HEK293 (cell line): ENCODE measurements around the gene ACTL8.

Experiments
- CTCF ChIA-PET: fragments of 350-600 bp; formaldehyde crosslinking; extraction: SDS; loops from one replicate; lab custom pipeline; 2021; ENCODE audit warnings: antibody characterized with exemption; lab: Yijun Ruan, JAX
- POLR2A ChIA-PET: fragments of 300-600 bp; formaldehyde crosslinking; extraction: SDS; loops from one replicate; lab custom pipeline; 2020; ENCODE audit warnings: antibody characterized with exemption, inconsistent platforms; lab: Yijun Ruan, JAX
- H3K27ac ChIP-seq: fragments of 200-500 bp; sonication (Bioruptor generic); 2 replicates; pipeline ENCODE4 v1.5.1; 2014; ENCODE audit warnings: low read depth, low read length, control low read depth, inconsistent platforms; ENCODE audit errors: extremely low read depth
- H3K36me3 ChIP-seq, 2 experiments: fragments of 200-500 bp in 1 of 2; sonication (Bioruptor generic) in 1 of 2; 1 replicate in 1 of 2; 2 replicates in 1 of 2; pipeline ENCODE4 v1.5.1; 2014 to 2017; ENCODE audit warnings: inconsistent platforms in 2 of 2, low read length in 2 of 2; ENCODE audit not compliant: control insufficient read depth in 2 of 2, insufficient read depth in 1 of 2
- H3K4me1 ChIP-seq: fragments of 200-500 bp; sonication (Bioruptor generic); 2 replicates; pipeline ENCODE4 v1.5.1; 2014; ENCODE audit warnings: mild to moderate bottlenecking, low read length, inconsistent platforms; ENCODE audit not compliant: control insufficient read depth, insufficient read depth
- H3K4me3 ChIP-seq: 2 replicates; pipeline ENCODE4 v1.5.1; 2011; ENCODE audit warnings: low read depth, mild to moderate bottlenecking, control low read depth, low read length, moderate library complexity
- H3K9me3 ChIP-seq: fragments of 200-500 bp; sonication (Bioruptor generic); 2 replicates; pipeline ENCODE4 v1.5.1; 2014; ENCODE audit warnings: low read depth, low read length, inconsistent platforms; ENCODE audit not compliant: control insufficient read depth, insufficient read depth
- BCL6B ChIP-seq: fragments of 450-650 bp; formaldehyde crosslinking; IDR thresholded peaks from 2 replicates; pipeline ENCODE4 v1.5.1; 2017; ENCODE audit warnings: missing biosample characterization, missing genetic modification characterization
- EGR2 ChIP-seq: fragments of 450-650 bp; formaldehyde crosslinking; IDR thresholded peaks from 2 replicates; pipeline ENCODE4 v1.5.1; 2016; ENCODE audit warnings: low read depth, missing biosample characterization, missing genetic modification characterization
- GLI4 ChIP-seq: fragments of 450-650 bp; formaldehyde crosslinking; IDR thresholded peaks from 2 replicates; pipeline ENCODE4 v1.5.1; 2016; ENCODE audit warnings: missing biosample characterization, missing genetic modification characterization
- GLIS1 ChIP-seq: fragments of 450-650 bp; formaldehyde crosslinking; IDR thresholded peaks from 2 replicates; pipeline ENCODE4 v1.5.1; 2016; ENCODE audit warnings: missing biosample characterization, missing genetic modification characterization
- IKZF3 ChIP-seq: fragments of 450-650 bp; IDR thresholded peaks from 2 replicates; pipeline ENCODE4 v1.5.0; 2018; ENCODE audit warnings: missing biosample characterization, mild to moderate bottlenecking, missing genetic modification characterization, moderate library complexity
- KLF10 ChIP-seq: fragments of 450-650 bp; IDR thresholded peaks from 2 replicates; pipeline ENCODE4 v1.5.1; 2018; ENCODE audit warnings: missing biosample characterization, mild to moderate bottlenecking, missing genetic modification characterization
- PRDM1 ChIP-seq: fragments of 450-650 bp; formaldehyde crosslinking; IDR thresholded peaks from 2 replicates; pipeline ENCODE4; 2016; ENCODE audit warnings: missing biosample characterization, missing genetic modification characterization
- YY1 ChIP-seq: fragments of 450-650 bp; formaldehyde crosslinking; IDR thresholded peaks from 2 replicates; pipeline ENCODE4 v1.5.1; 2018; ENCODE audit warnings: missing biosample characterization, missing genetic modification characterization
- ZFHX2 ChIP-seq: fragments of 450-650 bp; formaldehyde crosslinking; conservative IDR thresholded peaks from 2 replicates; pipeline ENCODE4 v1.5.1; 2016; ENCODE audit warnings: missing biosample characterization, missing genetic modification characterization
- ZIC2 ChIP-seq: fragments of 450-650 bp; formaldehyde crosslinking; IDR thresholded peaks from 2 replicates; pipeline ENCODE4 v1.5.1; 2016; ENCODE audit warnings: missing biosample characterization, missing genetic modification characterization
- ZNF138 ChIP-seq: fragments of 450-650 bp; formaldehyde crosslinking; IDR thresholded peaks from 2 replicates; pipeline ENCODE4 v1.5.1; 2016; ENCODE audit warnings: missing biosample characterization, missing genetic modification characterization, borderline replicate concordance
- ZNF184 ChIP-seq: fragments of 450-650 bp; IDR thresholded peaks from 2 replicates; pipeline ENCODE4 v1.5.1; 2018; ENCODE audit warnings: missing biosample characterization, mild to moderate bottlenecking, missing genetic modification characterization
- ZNF366 ChIP-seq: fragments of 450-650 bp; formaldehyde crosslinking; conservative IDR thresholded peaks from 2 replicates; pipeline ENCODE4 v1.5.1; 2016; ENCODE audit warnings: missing biosample characterization, missing genetic modification characterization
- ZNF473 ChIP-seq: fragments of 450-650 bp; formaldehyde crosslinking; IDR thresholded peaks from 2 replicates; pipeline ENCODE4 v1.5.1; 2017; ENCODE audit warnings: missing biosample characterization, missing genetic modification characterization
- ZNF544 ChIP-seq: fragments of 450-650 bp; formaldehyde crosslinking; IDR thresholded peaks from 2 replicates; pipeline ENCODE4 v1.5.0; 2017; ENCODE audit warnings: missing biosample characterization, missing genetic modification characterization
- ZNF560 ChIP-seq: fragments of 450-650 bp; formaldehyde crosslinking; IDR thresholded peaks from 2 replicates; pipeline ENCODE4 v1.5.1; 2017; ENCODE audit warnings: missing biosample characterization, missing genetic modification characterization, borderline replicate concordance
- ZNF629 ChIP-seq: fragments of 450-650 bp; formaldehyde crosslinking; IDR thresholded peaks from 2 replicates; pipeline ENCODE4 v1.5.1; 2017; ENCODE audit warnings: missing biosample characterization, missing genetic modification characterization
- ZNF654 ChIP-seq: fragments of 450-650 bp; formaldehyde crosslinking; IDR thresholded peaks from 2 replicates; pipeline ENCODE4 v1.5.1; 2016; ENCODE audit warnings: low read depth, missing biosample characterization, missing genetic modification characterization
- ZNF792 ChIP-seq: fragments of 450-650 bp; formaldehyde crosslinking; IDR thresholded peaks from 2 replicates; pipeline ENCODE4 v1.5.1; 2016; ENCODE audit warnings: missing biosample characterization, missing genetic modification characterization
- ZXDB ChIP-seq: fragments of 450-650 bp; formaldehyde crosslinking; IDR thresholded peaks from 2 replicates; pipeline ENCODE4 v1.5.1; 2016; ENCODE audit warnings: missing biosample characterization, missing genetic modification characterization
- TF ChIP-seq, protein P1 (sequence below): fragments of 450-650 bp; formaldehyde crosslinking; IDR thresholded peaks from 2 replicates; pipeline ENCODE4 v1.5.1; 2016; ENCODE audit warnings: missing biosample characterization, missing genetic modification characterization
- TF ChIP-seq, protein P2 (sequence below): fragments of 450-650 bp; formaldehyde crosslinking; IDR thresholded peaks from 2 replicates; pipeline ENCODE4 v1.5.1; 2016; ENCODE audit warnings: missing biosample characterization, missing genetic modification characterization

ACTL8 gene

DNA sequence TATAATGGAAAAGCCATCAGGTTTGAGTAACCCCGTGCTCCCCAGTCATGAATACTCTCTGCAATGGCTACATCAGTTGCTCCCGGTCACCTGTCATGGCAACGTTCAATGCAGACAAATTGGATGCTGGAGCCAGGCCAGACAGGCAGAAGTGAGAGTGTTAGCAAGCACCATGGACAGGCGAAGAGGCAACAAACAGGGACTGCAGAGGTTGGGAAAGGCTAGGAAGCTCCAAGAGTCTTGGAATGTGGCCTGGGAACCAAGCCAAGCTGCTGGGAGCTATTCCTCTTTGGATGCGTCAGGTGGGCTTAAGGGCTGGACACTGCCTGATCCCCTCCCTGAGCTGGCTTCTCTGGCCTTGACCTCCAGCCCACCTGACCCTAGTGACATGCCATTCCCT lies 102.9 kb downstream of the ACTL8 start:
- Histone ChIP-seq H3K4me3 (no peak overlapping the region), H3K36me3 (no peaks in the 10 kb centered on the region), H3K27ac (no peak overlapping the region), H3K4me1 (no peaks in the 10 kb centered on the region), H3K9me3 (no peaks in the 10 kb centered on the region)
- POLR2A ChIA-PET: interaction anchor here (0.5 kb wide), 1 partner anchor 320 kb away, joined by 8 read pairs; no protein-coding TSS in a partner anchor
- TF ChIP-seq, protein P1, sequence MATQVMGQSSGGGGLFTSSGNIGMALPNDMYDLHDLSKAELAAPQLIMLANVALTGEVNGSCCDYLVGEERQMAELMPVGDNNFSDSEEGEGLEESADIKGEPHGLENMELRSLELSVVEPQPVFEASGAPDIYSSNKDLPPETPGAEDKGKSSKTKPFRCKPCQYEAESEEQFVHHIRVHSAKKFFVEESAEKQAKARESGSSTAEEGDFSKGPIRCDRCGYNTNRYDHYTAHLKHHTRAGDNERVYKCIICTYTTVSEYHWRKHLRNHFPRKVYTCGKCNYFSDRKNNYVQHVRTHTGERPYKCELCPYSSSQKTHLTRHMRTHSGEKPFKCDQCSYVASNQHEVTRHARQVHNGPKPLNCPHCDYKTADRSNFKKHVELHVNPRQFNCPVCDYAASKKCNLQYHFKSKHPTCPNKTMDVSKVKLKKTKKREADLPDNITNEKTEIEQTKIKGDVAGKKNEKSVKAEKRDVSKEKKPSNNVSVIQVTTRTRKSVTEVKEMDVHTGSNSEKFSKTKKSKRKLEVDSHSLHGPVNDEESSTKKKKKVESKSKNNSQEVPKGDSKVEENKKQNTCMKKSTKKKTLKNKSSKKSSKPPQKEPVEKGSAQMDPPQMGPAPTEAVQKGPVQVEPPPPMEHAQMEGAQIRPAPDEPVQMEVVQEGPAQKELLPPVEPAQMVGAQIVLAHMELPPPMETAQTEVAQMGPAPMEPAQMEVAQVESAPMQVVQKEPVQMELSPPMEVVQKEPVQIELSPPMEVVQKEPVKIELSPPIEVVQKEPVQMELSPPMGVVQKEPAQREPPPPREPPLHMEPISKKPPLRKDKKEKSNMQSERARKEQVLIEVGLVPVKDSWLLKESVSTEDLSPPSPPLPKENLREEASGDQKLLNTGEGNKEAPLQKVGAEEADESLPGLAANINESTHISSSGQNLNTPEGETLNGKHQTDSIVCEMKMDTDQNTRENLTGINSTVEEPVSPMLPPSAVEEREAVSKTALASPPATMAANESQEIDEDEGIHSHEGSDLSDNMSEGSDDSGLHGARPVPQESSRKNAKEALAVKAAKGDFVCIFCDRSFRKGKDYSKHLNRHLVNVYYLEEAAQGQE (tag by site-specific recombination): 0 out of 2 replicates have a peak, but pooled peaks have one; percentile 27
- TF ChIP-seq PRDM1 (tag by site-specific recombination) (no peak), YY1 (no peak), ZNF792 (tag by site-specific recombination) (no peak), BCL6B (tag by site-specific recombination) (no peak)
- CTCF ChIA-PET: interaction anchor here (0.6 to 1.1 kb wide), 2 partner anchors 441 to 723 kb away, joined by 3 to 4 read pairs; no protein-coding TSS in a partner anchor

DNA sequence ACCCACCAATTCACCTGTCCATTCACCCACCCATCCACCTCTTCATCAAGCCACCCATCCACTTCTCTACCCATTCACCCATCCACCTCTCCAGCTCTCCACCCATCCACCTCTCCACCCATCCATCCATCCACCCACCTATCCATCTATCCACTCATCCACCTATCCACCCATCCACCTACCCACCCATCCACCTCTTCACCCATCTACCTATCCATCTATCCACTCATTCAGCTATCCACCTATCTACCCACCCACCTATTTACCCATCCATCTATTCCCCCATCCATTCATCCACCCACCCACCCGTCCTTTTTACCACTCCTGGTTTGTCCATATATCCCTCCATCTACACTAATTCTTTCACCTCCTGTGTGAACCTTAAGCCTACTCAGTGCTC lies 105.7 kb downstream of the ACTL8 start:
- Histone ChIP-seq H3K9me3 (no peaks in the 10 kb centered on the region), H3K27ac (no peak overlapping the region), H3K4me1 (no peaks in the 10 kb centered on the region), H3K36me3 (no peaks in the 10 kb centered on the region), H3K4me3 (no peak overlapping the region)
- TF ChIP-seq ZNF366 (tag by site-specific recombination) (peak; percentile 88), ZNF560 (tag by site-specific recombination) (no peak), ZNF138 (tag by site-specific recombination) (no peak), ZNF544 (tag by site-specific recombination) (0 out of 2 replicates have a peak, but pooled peaks have one; percentile 10), BCL6B (tag by site-specific recombination) (no peak), ZFHX2 (peak; percentile 86), ZNF473 (tag by site-specific recombination) (peak; percentile 10; the same call in 1 of the 2 replicates), EGR2 (tag by site-specific recombination) (peak; percentile 99)
- TF ChIP-seq, protein P2, sequence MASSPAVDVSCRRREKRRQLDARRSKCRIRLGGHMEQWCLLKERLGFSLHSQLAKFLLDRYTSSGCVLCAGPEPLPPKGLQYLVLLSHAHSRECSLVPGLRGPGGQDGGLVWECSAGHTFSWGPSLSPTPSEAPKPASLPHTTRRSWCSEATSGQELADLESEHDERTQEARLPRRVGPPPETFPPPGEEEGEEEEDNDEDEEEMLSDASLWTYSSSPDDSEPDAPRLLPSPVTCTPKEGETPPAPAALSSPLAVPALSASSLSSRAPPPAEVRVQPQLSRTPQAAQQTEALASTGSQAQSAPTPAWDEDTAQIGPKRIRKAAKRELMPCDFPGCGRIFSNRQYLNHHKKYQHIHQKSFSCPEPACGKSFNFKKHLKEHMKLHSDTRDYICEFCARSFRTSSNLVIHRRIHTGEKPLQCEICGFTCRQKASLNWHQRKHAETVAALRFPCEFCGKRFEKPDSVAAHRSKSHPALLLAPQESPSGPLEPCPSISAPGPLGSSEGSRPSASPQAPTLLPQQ (tag by site-specific recombination): no peak
- ChIA-PET CTCF (interaction anchor here (1.1 kb wide), 1 partner anchor 425 kb away, joined by 3 read pairs; no protein-coding TSS in a partner anchor), POLR2A (no interaction called here)

- ChIA-PET POLR2A (interaction anchor here (0.6 kb wide), 2 partner anchors 27 to 123 kb away, joined by 3 to 5 read pairs; no protein-coding TSS in a partner anchor), CTCF (interaction anchor here (1.1 kb wide), 1 partner anchor 426 kb away, joined by 3 read pairs; no protein-coding TSS in a partner anchor)
- H3K9me3 ChIP-seq: no peaks in the 10 kb centered on the region
- no peak overlapping the region for H3K4me3 ChIP-seq
- H3K27ac ChIP-seq: no peak overlapping the region
- no peaks in the 10 kb centered on the region for H3K36me3 ChIP-seq
- no peaks in the 10 kb centered on the region for H3K4me1 ChIP-seq
- TF ChIP-seq ZXDB (tag by site-specific recombination): no peak
- peak; percentile 79; the same call in 1 of the 2 replicates for TF ChIP-seq ZNF184 (tag by site-specific recombination)
- TF ChIP-seq KLF10 (tag by site-specific recombination): peak; percentile 51; the same call in 1 of the 2 replicates
- no peak for TF ChIP-seq ZNF629
- TF ChIP-seq IKZF3 (tag by site-specific recombination): no peak
- peak; percentile 84 for TF ChIP-seq ZIC2 (tag by site-specific recombination)
- TF ChIP-seq GLI4 (tag by site-specific recombination): no peak
- TF ChIP-seq ZNF654: no peak
- TF ChIP-seq GLIS1 (tag by site-specific recombination): peak; percentile 67; the same call in 1 of the 2 replicates
Observed at GRCh38 chr1:17861685-17862084, 106.6 kb downstream of the ACTL8 start.
